HG03457 (cell line): Measurements from ENCODE around the gene VN1R2.
"Not testable (repeated sequence)": the region's sequence is repeated elsewhere in the genome, so short reads cannot be mapped to it uniquely, and the experiment has no call there.

Source experiments
- ATAC-seq: cut with Tn5 transposase; IDR thresholded peaks from one replicate; pipeline ENCODE4 v1.9.1; 2021; ENCODE audit warnings: moderate number of reproducible peaks; ENCODE audit not compliant: unreplicated experiment

The VN1R2 gene, protein sequence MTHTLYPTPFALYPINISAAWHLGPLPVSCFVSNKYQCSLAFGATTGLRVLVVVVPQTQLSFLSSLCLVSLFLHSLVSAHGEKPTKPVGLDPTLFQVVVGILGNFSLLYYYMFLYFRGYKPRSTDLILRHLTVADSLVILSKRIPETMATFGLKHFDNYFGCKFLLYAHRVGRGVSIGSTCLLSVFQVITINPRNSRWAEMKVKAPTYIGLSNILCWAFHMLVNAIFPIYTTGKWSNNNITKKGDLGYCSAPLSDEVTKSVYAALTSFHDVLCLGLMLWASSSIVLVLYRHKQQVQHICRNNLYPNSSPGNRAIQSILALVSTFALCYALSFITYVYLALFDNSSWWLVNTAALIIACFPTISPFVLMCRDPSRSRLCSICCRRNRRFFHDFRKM

DNA sequence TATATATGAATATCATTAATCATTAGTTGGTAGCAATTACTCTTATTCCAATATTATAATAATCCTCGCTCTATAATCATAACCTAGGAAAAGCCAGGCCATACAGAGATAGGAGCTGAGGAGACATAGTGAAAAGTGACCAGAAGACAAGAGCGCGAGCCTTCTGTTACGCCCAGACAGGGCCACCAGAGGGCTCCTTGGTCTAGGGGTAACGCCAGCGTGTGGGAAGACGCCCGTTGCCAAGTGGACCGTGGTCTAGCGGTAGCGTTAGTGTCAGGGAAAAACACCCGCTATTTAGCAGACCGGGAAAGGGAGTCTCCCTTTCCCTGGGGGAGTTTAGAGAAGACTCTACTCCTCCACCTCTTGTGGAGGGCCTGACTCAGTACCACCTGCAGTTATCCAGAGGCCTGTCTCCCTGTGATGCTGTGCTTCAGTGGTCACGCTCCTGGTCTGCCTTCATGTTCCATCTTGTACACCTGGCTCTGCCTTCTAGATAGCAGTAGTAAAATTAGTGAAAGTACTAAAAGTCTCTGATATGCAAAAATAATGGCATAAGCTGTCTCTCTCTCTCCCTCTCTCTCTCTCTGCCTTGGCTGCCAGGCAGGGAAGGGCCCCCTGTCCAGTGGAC is at the start of gene VN1R2:
TSS of gene VN1R2 (plus strand) at position 578 of the 628 bp plus-strand sequence. CDS start 84 bp downstream, outside the sequence.
- ATAC-seq: not testable (repeated sequence)

DNA sequence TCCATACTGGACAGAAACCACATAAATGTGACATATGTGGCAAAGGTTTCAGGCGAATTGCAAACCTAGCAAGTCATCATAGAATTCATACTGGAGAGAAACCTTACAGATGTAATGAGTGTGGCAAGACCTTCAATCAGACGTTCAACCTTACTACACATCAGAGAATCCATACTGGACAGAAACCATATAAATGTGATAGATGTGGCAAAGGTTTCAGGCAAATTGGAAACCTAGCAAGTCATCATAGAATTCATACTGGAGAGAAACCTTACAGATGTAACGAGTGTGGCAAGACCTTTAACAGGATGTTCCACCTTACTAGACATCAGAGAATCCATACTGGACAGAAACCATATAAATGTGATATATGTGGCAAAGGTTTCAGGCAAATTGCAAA is 46.5 kb upstream of the VN1R2 start:
- ATAC-seq: not testable (repeated sequence)

DNA sequence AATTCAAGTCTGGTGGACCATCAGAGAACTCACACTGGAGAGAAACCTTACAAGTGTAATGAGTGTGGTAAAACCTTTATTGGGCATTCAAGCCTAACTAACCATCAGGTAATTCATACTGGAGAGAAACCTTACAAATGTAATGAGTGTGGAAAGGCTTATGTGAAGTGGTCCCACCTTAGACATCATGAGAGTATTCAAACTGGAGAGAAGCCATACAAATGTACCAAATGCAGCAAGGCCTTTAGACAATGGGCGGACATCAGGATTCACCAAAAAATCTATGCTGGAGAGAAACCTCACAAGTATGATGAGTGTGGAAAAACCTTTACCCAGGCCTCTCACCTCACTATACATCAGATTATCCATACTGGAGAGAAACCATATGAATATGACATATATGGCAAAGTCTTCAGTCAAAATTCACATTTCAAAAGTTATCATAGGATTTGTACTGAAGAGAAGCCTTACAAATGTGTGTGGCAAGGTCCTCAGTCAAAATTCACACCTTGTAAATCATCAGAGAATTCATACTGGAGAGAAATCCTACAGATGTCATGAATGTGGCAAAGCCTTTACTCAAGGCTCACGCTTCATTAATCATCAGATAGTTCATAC is 45.3 kb upstream of the VN1R2 start:
- no peak for ATAC-seq

DNA sequence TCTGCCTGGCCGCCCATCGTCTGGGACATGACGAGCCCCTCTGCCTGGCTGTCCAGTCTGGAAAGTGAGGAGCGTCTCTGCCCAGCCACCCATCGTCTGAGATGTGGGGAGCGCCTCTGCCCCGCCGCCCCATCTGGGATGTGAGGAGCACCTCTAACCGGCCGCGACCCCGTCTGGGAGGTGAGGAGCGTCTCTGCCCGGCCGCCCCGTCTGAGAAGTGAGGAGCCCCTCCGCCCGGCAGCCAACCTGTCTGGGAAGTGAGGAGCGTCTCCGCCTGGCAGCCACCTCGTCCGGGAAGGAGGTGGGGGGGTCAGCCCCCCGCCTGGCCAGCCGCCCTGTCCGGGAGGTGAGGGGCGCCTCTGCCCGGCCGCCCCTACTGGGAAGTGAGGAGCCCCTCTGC is 35.4 kb upstream of the VN1R2 start:
- not testable (repeated sequence) for ATAC-seq

DNA sequence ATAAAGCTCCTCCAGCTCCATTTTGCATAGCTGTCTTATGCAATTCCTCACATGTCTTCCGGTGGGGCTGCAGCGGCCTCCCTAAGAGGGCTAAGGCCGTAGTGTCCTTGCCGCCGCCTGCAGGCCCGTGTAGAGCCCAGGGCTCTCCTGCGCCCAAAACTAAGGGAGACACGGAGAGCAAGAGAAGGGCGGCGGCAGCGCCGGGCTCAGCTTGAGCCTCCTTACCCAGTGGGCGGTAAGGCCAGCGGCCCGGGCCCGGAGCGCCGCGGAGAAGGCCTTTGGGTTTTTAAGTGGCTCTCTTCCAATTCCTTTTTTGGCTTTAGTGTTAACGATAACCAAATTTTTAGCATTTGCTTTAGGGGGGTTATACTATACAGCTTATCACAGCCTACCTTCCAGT is 33.5 kb upstream of the VN1R2 start:
- no peak for ATAC-seq

DNA sequence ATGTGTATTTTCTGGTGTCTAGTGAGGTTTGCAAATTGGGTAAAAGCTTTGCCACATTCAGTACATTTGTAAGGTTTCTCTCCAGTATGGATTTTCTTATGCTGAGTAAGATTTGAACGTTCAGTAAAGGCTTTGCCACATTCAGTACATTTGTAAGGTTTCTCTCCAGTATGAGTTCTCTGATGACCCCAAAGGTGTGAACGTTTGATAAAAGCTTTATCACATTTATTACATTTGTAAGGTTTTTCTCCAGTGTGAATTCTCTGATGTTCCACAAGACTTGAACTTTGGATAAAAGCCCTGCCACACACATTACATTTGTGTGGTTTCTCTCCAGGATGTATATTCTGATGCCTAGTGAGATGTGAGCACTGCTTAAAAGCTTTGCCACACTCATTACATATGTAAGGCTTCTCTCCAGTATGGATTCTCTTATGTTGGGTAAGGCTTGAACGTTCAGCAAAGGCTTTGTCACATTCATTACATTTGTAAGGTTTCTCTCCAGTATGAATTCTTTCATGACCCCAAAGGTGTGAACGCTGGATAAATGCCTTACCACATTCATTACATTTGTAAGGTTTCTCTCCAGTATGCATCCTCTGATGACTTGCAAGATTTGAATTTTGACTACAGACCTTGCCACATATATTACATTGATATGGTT is 20.8 kb upstream of the VN1R2 start:
- no peak for ATAC-seq

DNA sequence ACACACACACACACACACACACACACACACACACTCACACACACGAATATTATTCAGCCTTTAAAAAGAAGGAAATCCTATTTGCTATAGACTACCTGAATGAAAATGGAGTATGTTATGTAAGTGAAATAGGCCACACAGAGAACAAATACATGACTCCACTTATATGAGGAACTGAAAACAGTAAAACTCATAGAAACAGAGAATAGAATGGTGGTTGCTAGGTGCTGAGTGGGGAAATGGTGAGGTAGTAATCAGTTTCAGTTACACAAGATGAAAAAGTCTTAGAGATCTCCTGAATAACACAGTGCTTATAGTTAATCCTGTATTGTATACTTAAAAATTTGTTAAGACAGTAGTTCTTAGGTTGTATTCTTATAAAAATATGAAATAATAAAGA is 11.6 kb upstream of the VN1R2 start:
- no peak for ATAC-seq

DNA sequence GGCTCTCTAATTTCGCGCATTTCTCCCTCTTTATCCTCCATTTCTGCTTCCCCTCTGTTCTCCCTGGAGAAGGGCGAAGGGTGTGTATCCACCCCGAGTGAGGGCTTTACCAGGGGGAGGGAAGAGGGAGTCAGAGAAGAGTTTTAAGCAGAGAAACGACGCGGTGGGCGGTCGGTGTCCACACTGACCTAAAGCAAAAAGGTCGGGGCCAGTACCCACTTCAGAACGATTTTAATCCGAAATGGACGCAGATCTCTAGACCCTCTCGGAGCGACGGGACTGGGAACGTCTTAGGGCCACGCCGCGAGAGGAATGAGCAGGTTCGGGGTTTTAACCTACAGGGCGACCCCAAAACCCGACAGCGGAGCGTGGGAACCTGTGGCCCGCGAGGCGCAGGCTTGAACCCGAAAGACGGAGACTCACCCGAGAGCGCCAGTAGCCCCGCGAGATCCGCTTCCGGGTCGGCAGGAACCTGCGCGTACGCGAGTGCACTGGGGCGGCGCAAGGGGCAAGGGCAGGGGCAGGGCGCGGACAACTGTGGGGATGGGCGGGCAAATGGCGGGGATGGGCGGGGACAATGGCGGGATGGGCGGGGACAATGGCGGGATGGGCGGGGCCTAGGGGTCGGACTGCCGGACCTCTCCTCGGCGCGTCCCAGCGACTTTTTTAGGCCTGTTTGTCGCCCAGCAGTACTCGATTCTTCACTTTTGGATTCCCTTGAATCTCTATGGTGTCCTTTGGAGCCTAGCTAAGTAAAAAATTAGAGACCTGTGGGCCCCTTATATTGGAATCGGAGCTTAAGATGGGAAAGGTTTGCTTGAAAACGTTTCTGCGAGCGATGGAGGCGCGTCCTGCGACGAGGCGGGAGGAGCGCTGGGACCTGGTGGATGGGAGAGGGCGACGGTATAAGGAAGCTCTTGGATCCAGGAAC is 3.4 kb upstream of the VN1R2 start, which contains the start of gene ZNF677:
TSS of gene ZNF677 (minus strand) at position 463 of the 931 bp plus-strand sequence. CDS start 3,323 bp downstream, outside the sequence.
- ATAC-seq: no peak

DNA sequence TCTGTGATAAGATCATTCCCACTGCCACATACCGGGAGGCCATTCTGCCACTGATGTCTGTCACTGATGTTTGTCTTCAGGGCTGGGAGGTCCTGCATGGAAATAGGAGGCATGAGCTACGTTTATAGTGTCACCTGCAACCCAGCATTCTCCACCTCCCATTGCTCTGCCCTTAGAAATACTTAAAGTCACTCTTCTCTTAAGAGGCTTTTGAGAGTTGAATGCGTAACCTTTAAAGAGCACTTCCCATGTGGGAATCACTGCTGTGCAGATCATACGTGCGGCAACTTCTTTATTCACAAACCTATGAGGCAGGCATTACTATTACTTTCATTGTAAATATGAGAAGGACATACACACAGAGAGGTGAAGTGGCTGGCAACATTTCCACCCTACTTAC is 9.5 kb downstream of the VN1R2 start, which contains the start of gene VN1R4:
TSS of gene VN1R4 (minus strand) at position 101 of the 400 bp plus-strand sequence. CDS start at position 43, 58 bp downstream.
- not testable (repeated sequence) for ATAC-seq

DNA sequence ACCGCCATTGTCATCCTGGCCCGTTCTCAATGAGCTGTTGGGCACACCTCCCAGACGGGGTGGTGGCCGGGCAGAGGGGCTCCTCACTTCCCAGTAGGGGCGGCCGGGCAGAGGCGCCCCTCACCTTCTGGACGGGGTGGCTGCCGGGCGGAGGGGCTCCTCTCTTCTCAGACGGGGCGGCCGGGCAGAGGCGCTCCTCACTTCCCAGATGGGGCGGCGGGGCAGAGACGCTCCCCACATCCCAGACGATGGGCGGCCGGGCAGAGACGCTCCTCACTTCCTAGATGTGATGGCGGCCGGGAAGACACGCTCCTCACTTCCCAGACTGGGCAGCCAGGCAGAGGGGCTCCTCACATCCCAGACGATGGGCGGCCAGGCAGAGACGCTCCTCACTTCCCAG is 11.8 kb downstream of the VN1R2 start:
- not testable (repeated sequence) for ATAC-seq

DNA sequence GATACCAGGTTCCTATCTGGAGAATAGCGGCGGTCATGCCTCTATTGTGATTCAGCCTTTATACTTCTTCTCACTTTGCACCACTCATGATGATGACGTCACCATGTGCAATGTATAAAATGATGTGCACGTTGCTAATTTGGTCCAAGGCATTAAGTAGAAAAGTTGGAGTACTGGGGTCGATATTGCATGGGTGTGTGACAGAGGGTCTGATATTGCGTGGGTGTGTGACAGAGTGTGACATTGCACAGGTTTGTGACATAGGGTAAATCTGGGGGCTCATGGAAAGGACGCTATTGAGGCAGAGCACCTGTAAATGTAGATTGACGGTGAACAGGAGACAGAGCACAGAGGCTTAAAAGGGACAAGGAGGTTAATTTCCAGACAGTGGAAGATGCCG is 14.0 kb downstream of the VN1R2 start:
- no peak for ATAC-seq

DNA sequence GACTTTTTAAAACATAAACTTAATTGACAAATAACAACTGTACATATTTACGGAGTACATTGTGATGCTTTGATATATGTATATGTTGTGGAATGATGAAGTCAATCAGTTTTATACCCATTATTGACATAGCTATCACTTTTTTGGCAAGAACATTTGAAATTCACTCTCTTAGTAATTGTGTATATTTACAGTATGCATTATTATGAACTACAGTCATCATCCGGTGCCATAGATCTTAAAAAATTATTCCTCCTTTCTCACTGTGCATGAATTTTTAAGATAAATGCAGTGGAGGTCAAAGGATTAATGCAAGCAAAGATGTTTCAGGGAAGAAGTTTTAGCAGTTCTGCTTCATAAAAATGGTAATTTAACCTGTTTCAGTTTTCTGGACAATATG is 17.4 kb downstream of the VN1R2 start:
- ATAC-seq: no peak

DNA sequence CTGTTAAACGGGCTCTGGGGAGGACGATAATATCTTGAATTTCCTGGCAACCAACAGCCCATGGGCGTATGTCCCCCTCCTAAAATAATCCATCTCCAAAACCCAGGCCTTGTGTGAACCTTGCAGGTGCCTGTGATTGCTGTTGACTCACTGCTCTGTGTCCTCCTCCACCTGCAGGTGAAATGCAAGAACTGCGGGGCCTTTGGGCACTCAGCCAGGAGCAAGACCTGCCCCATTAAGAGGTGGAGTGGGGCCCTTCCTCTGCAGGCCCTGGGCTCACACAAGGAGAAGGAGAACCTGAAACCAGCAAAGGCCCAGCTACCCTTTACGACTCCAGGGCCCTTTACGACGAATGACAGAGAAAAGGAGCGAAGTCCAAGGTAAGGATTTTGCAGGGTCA is 23.9 kb downstream of the VN1R2 start:
- ATAC-seq: not testable (repeated sequence)

DNA sequence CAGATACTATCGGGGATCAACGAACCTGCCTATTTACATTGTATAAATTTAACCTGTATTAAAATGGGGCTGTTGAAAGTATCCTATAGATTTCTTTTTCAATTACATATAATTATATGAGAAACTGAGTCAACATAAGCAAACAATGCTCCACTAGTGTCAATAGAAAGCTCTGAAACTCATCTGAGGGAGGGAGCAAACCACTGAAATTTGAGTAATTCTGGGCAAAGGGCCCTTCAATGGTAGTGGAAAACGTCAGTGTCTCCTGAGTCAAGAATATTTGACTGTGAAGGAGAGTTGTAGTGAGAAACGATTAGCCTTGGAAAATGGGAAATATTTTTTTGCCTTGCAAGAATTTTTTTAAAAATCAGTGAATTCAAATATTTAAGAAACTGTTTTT is 27.0 kb downstream of the VN1R2 start:
- no peak for ATAC-seq

DNA sequence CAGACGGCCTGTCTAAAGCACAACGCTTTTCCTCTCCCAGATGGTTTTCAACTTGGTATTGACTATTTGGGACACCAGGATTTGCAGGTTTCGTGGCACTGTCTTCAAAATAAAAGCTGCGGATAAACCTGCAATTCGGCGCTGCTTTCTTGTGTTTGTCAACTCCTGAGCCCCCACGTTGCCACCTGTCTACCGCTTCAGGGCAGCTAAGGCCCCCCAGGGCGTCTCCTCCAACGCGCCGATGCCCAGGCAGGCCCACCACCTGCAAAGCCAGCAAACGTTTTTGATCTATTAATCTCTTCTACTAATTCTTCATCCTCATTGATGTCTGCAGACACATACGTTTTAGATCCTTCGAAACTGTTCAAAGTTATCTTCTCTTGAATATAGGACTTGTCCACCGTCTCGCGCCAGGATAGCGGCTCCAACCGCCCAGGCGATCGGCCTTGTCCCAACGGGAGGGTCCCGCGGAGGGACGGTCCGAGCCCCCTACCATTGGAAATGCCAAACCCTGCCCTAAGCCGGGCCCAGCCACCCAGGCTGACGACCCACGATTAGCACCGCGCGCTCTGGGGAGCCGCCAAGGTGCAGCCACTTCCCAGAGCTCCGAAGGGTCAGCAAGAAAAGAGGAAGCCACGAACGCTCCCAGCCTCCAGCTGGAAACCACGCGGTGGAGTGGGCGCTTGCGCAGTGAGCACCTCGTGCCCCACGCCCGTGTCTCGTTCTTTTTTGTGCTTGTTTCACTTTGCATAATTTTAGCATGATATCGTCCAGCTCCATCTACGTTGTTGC is 32.9 kb downstream of the VN1R2 start:
- no peak for ATAC-seq

DNA sequence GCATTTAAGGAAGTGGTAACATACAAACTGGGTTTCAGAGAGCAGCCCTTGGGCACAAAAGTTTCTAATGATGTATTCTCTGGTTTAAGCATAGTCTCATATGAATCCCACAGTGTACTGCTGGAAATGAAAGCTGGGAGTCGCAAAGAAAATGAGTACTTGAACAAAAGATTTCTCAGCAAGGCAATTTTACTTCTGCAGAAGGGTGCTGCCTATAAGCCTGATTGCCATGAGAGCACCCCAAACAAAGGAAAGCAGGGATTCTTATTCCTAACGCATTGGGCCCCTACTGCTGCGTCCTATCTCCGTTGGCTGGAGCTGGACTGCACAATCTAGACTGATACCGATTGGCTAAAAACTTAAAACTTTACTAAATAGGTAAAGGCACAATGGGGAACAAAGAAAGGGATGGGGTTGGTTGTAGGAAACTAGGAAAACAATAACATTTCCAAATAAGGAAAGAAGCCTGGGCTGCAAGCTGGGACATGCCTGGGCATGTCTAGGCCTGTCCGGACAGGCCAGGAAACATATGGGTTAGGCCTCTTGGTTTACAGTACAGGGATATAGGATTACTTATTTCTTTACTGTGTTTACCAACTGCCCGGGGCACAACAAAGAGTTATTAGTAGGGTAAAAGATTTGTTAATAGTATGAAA is 36.8 kb downstream of the VN1R2 start:
- ATAC-seq: no peak

DNA sequence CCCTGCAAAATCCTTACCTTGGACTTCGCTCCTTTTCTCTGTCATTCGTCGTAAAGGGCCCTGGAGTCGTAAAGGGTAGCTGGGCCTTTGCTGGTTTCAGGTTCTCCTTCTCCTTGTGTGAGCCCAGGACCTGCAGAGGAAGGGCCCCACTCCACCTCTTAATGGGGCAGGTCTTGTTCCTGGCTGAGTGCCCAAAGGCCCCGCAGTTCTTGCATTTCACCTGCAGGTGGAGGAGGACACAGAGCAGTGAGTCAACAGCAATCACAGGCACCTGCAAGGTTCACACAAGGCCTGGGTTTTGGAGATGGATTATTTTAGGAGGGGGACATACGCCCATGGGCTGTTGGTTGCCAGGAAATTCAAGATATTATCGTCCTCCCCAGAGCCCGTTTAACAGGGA is 43.2 kb downstream of the VN1R2 start:
- not testable (repeated sequence) for ATAC-seq

DNA sequence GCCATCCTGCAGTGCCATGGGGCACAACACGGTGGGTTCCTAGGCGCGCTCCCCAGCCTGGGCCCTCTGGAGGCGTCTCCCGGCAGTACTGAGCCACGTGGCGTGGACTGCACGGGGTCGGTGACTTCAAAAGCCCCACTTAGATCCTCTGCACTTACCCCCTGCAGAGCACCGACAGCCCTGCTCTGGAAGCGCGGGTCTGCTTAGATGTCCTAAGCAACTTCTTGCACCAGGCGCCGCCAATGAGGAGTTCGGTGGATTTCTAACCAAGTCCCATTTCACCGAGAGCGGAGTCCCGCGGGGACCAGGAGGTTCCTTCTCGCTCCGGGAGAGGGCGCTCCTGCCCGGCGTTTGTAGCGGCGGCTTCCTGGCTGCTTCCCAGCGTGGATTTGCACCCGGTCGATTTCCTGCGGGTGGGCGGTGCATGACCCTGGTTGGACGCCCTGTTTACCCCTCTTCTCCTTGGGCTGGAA is 50.3 kb downstream of the VN1R2 start:
- ATAC-seq: no peak
